ENCODE results near the gene TIMM10. TPM values are rescaled to one million over a fixed set of nuclear protein-coding genes. Genes with fewer than 3 reads are reported as not detected.

The TIMM10 gene
- polyA plus RNA-seq, 1 donor from 2014 or later = 63.6 TPM

GRCh38 chr11:57483562-57483918 is 47.0 kb downstream of the TIMM10 start:
- Histone ChIP-seq H3K27ac (ENCODE audit: low read length) (no peak overlapping the region), H3K27me3 (ENCODE audit: insufficient read depth, low read depth, low read length) (peaks cover 33% of the 10 kb centered on the region), H3K9me2 (ENCODE audit: insufficient read depth, low read length) (no peaks in the 10 kb centered on the region), H3K36me3 (ENCODE audit: insufficient read depth, low read length) (no peaks in the 10 kb centered on the region), H3K4me2 (ENCODE audit: low read length) (peak overlapping the region; percentile 45), H3K4me3 (ENCODE audit: low read length) (peak overlapping the region; percentile 75), H3K9ac (ENCODE audit: low read length) (no peak overlapping the region), H4K20me1 (ENCODE audit: insufficient read depth) (no peaks in the 10 kb centered on the region), H2AFZ (ENCODE audit: low read depth, low read length) (no peak overlapping the region), H3F3A (ENCODE audit: insufficient read depth, low read length, poor library complexity, severe bottlenecking) (no peaks in the 10 kb centered on the region), H3K9me3 (ENCODE audit: low read length) (no peaks in the 10 kb centered on the region), H3K79me2 (replicated peaks; ENCODE audit: insufficient read depth, low read length) (no peaks in the 10 kb centered on the region)
- TF ChIP-seq CTCF (IDR thresholded peaks at IDR 0.05; ENCODE audit: poor library complexity, severe bottlenecking) (no peak), POLR2AphosphoS5 (IDR thresholded peaks at IDR 0.05) (no peak), SMC3 (conservative IDR thresholded peaks at IDR 0.05; ENCODE audit: poor library complexity) (no peak), TAF1 (IDR thresholded peaks at IDR 0.05; ENCODE audit: low read depth) (no peak), EP300 (conservative IDR thresholded peaks at IDR 0.05; ENCODE audit: poor library complexity, severe bottlenecking) (no peak), REST (IDR thresholded peaks at IDR 0.05; ENCODE audit: borderline replicate concordance) (no peak)

- Histone ChIP-seq H3F3A (ENCODE audit: insufficient read depth, low read length, poor library complexity, severe bottlenecking) (no peaks in the 10 kb centered on the region), H2AFZ (ENCODE audit: low read depth, low read length) (no peak overlapping the region), H3K9me2 (ENCODE audit: insufficient read depth, low read length) (no peaks in the 10 kb centered on the region), H3K9ac (ENCODE audit: low read length) (peak overlapping the region; percentile 56), H4K20me1 (ENCODE audit: insufficient read depth) (no peaks in the 10 kb centered on the region), H3K27ac (ENCODE audit: low read length) (no peak overlapping the region), H3K79me2 (replicated peaks; ENCODE audit: insufficient read depth, low read length) (no peaks in the 10 kb centered on the region), H3K36me3 (ENCODE audit: insufficient read depth, low read length) (no peaks in the 10 kb centered on the region), H3K27me3 (ENCODE audit: insufficient read depth, low read depth, low read length) (peaks cover 33% of the 10 kb centered on the region), H3K4me3 (ENCODE audit: low read length) (peak overlapping the region; percentile 75), H3K4me2 (ENCODE audit: low read length) (peak overlapping the region; percentile 80), H3K9me3 (ENCODE audit: low read length) (no peaks in the 10 kb centered on the region)
- TF ChIP-seq REST (IDR thresholded peaks at IDR 0.05; ENCODE audit: borderline replicate concordance) (no peak), SMC3 (conservative IDR thresholded peaks at IDR 0.05; ENCODE audit: poor library complexity) (peak; percentile 78), EP300 (conservative IDR thresholded peaks at IDR 0.05; ENCODE audit: poor library complexity, severe bottlenecking) (peak; percentile 13), POLR2AphosphoS5 (IDR thresholded peaks at IDR 0.05) (no peak), EZH2 (IDR thresholded peaks at IDR 0.05; ENCODE audit: borderline replicate concordance, insufficient read depth, low read length, poor library complexity, severe bottlenecking) (no peak), CTCF (IDR thresholded peaks at IDR 0.05; ENCODE audit: poor library complexity, severe bottlenecking) (peak; percentile 90), RAD21 (conservative IDR thresholded peaks at IDR 0.05) (peak; percentile 73), TAF1 (IDR thresholded peaks at IDR 0.05; ENCODE audit: low read depth) (no peak), MXI1 (conservative IDR thresholded peaks at IDR 0.05; ENCODE audit: poor library complexity, severe bottlenecking) (peak; percentile 60)
Observed at GRCh38 chr11:57482782-57483561, 47.6 kb downstream of the TIMM10 start.
